HL-60 (cell line): ENCODE data around the gene EARS2.
"Not testable (repeated sequence)": the region's sequence is repeated elsewhere in the genome, so short reads cannot be mapped to it uniquely, and the experiment has no call there.

Experiments used
- DNase-seq, 2 experiments: peaks; one replicate each; pipeline ENCODE4 v3.0.0-alpha.2; 2010 to 2020; ENCODE audit warnings: low read depth in 1 of 2, low spot score in 1 of 2
- H3K27ac ChIP-seq: fragments of 250-450 bp; sonication (Bioruptor Pico); replicated peaks from 2 replicates; pipeline ENCODE4 v1.5.1; 2020; ENCODE audit warnings: mild to moderate bottlenecking, moderate library complexity
- H3K27me3 ChIP-seq: fragments of 250-450 bp; sonication (Bioruptor Pico); 2 replicates; pipeline ENCODE4 v1.5.1; 2021; ENCODE audit warnings: mild to moderate bottlenecking, moderate library complexity; ENCODE audit not compliant: insufficient read depth, poor library complexity, severe bottlenecking
- H3K4me3 ChIP-seq: replicated peaks from 2 replicates; pipeline ENCODE4 v1.5.1; 2011; ENCODE audit warnings: mild to moderate bottlenecking, control low read depth, low read length; ENCODE audit not compliant: insufficient read depth
- GABPA ChIP-seq: IDR thresholded peaks from 2 replicates; pipeline ENCODE4 v1.6.1; 2012; ENCODE audit warnings: low read depth
- POLR2AphosphoS5 ChIP-seq: IDR thresholded peaks from 2 replicates; pipeline ENCODE4 v1.6.1; 2012; ENCODE audit warnings: low read depth
- REST ChIP-seq: IDR thresholded peaks from 2 replicates; pipeline ENCODE4 v1.6.1; 2012; ENCODE audit warnings: low read depth; ENCODE audit not compliant: insufficient replicate concordance
- SPI1 ChIP-seq: IDR thresholded peaks from 2 replicates; pipeline ENCODE4 v1.6.1; 2012; ENCODE audit warnings: low read depth, mild to moderate bottlenecking, borderline replicate concordance
- TF ChIP-seq, protein P1 (sequence below): IDR thresholded peaks from one replicate; pipeline ENCODE4 v1.5.1; 2011; ENCODE audit warnings: low read length, control low read depth, inconsistent platforms; ENCODE audit not compliant: insufficient read depth

EARS2 gene

DNA sequence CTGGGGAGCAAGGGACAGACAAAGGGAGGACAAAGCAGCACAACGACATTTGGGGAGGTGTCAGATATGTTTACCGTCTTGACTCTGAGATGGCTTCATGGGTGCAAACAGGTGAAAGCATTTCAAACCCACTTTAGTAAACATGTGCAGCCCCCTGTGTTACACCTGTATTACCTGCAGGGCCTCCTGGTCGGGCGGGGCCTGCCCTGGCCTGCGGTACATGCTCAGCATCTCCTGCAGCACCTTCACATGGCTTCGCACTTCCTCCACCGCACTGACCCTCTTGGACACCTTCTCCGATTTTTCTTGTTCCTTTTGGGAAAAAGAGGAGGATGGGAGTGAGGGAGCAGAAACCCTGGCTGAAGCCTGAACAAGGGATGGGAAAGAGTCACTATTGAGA is 71.3 kb downstream of the EARS2 start:
- no peaks in the 10 kb centered on the region for H3K27me3 ChIP-seq
- DNase-seq: no peak
- no peak overlapping the region for H3K4me3 ChIP-seq
- no peak overlapping the region for H3K27ac ChIP-seq
- TF ChIP-seq REST (no peak), SPI1 (no peak)

- DNase-seq: no peak
- H3K27me3 ChIP-seq: no peaks in the 10 kb centered on the region
- TF ChIP-seq POLR2AphosphoS5 (no peak), SPI1 (no peak), REST (no peak), GABPA (no peak)
- TF ChIP-seq, protein P1, sequence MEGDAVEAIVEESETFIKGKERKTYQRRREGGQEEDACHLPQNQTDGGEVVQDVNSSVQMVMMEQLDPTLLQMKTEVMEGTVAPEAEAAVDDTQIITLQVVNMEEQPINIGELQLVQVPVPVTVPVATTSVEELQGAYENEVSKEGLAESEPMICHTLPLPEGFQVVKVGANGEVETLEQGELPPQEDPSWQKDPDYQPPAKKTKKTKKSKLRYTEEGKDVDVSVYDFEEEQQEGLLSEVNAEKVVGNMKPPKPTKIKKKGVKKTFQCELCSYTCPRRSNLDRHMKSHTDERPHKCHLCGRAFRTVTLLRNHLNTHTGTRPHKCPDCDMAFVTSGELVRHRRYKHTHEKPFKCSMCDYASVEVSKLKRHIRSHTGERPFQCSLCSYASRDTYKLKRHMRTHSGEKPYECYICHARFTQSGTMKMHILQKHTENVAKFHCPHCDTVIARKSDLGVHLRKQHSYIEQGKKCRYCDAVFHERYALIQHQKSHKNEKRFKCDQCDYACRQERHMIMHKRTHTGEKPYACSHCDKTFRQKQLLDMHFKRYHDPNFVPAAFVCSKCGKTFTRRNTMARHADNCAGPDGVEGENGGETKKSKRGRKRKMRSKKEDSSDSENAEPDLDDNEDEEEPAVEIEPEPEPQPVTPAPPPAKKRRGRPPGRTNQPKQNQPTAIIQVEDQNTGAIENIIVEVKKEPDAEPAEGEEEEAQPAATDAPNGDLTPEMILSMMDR: no peak
- H3K4me3 ChIP-seq: no peak overlapping the region
- no peak overlapping the region for H3K27ac ChIP-seq
Observed at GRCh38 chr16:23485257-23485614, 71.9 kb downstream of the EARS2 start.

- no peak overlapping the region for H3K4me3 ChIP-seq
- TF ChIP-seq REST (no peak), POLR2AphosphoS5 (no peak), GABPA (no peak), SPI1 (no peak)
- TF ChIP-seq, protein P1: no peak
Observed at GRCh38 chr16:23484510-23485256, 72.5 kb downstream of the EARS2 start.

DNA sequence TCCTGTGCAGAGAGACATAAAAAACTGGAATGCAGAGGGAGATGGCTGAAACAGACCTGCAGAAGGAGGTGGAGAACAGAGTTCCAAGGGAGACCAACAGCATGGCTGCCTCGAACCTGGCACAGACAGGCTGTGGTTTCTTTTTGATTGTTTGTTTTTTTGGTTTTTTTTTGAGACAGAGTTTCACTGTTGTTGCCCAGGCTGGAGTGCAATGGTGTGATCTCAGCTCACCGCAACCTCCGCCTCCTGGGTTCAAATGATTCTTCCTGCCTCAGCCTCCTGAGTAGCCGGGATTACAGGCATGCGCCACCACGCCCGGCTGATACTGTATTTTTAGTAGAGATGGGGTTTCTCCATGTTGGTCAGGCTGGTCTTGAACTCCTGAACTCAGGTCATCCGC is 73.7 kb downstream of the EARS2 start:
- H3K4me3 ChIP-seq, DNase-seq, H3K27ac ChIP-seq, H3K27me3 ChIP-seq: not testable (repeated sequence)

More at GRCh38 chr16:23484510-23485256, 72.5 kb downstream of the EARS2 start:
- DNase-seq: no peak
- Histone ChIP-seq H3K27me3 (no peaks in the 10 kb centered on the region), H3K27ac (no peak overlapping the region)
